ENCODE measurements around the gene SLC11A2.
"Not testable (repeated sequence)": the region's sequence is repeated elsewhere in the genome, so short reads cannot be mapped to it uniquely, and the experiment has no call there.

SLC11A2 gene

DNA sequence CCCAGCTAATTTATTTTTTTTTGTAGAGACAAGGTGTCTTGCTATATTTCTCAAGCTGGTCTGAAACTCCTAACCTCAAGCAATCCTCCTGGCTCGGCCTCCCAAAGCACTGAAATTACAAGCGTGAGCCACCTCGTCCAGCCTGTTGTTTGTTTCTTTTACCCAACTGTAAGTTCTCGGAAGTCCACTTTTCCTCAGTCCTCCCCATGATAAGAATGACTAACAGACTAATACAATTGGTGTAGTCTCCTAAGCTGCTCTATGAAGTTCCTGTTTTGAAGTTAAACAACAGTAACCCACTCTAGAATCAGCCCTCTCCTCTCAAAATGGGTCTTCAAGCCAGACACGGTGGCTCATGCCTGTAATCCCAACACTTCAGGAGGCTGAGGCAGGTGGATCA, 37.3 kb downstream of the SLC11A2 start:
- DNase-seq, result no peak

DNA sequence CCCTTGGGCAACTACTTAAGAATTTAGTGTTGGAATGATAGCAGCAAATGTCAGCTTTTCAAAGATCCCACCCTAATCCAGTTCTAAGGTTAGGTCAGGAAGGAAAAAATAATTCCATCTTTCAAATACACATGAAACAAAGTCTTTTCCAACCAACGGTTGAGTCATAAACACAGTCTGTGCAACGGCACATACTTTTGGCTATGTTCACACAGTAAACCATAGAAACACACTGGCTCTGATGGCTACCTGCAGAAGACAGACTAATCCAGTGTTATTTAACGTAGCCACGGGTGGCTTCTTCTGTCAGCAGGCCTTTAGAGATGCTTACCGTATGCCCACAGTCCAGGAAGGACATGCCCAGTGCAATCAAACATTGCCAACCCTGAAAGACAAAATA, 38.1 kb downstream of the SLC11A2 start:
- DNase-seq, result no peak

DNA sequence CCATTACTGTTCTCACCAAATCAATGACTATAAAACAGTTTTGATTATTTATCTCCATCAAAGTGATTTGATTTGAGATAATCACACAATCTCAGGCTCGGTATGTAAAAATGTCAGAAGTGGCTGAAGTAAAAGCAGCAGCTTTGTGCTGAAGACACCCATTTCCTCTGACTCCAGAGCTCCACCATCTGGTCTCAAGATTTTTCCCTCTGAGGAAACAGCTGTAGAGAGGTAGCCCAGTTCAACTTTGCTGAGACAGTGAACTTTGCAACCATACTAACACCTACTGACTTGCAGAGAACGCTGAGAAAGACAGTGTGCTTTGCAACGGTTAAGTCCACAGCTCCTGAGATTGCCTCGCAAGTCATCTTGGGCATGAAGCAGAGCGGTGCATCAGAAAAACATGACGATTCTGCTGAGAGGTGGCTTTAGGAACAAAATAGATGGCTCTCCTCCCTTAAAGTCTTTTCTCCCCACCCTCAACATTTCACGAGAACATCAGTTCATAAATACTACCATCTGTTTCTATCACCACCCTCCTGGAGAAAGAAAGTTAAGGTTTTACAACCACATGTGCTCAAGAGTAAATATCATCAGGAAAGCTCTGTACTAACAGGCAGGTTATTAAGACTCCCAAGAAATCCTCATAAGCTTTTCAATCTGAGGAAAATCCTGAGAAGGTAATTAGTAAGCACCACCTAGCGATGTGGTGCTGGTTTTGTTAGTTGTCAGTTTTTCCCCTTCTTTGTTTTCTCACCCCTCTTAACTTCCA, 39.0 kb downstream of the SLC11A2 start:
- no peak for DNase-seq

GRCh38 chr12:50985322-50985721, 40.9 kb downstream of the SLC11A2 start:
- DNase-seq, result no peak

GRCh38 chr12:50984586-50985298, 41.4 kb downstream of the SLC11A2 start:
- DNase-seq, result no peak

- DNase-seq, result no peak
These were observed 44.6 kb downstream of the SLC11A2 start for GRCh38 chr12:50981319-50982239.

DNA sequence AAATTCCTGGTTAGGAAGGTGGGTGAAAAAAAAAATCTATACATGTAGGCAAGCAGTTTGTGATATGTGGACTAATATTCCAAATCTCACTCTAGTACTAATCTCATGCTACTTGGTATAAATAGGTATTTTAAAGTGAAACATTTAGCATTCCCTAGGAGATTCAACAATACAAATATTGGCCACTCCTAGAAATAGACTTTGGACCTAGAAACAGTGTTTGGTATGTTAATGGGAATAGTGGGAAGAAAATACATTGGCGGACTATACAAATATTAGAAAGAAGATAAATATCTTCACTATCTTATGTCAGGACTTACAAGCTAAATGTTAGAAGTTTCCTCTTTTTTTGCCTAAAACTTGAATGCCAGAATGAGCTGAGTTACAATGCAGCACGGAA, 45.6 kb downstream of the SLC11A2 start:
- no peak for DNase-seq

DNA sequence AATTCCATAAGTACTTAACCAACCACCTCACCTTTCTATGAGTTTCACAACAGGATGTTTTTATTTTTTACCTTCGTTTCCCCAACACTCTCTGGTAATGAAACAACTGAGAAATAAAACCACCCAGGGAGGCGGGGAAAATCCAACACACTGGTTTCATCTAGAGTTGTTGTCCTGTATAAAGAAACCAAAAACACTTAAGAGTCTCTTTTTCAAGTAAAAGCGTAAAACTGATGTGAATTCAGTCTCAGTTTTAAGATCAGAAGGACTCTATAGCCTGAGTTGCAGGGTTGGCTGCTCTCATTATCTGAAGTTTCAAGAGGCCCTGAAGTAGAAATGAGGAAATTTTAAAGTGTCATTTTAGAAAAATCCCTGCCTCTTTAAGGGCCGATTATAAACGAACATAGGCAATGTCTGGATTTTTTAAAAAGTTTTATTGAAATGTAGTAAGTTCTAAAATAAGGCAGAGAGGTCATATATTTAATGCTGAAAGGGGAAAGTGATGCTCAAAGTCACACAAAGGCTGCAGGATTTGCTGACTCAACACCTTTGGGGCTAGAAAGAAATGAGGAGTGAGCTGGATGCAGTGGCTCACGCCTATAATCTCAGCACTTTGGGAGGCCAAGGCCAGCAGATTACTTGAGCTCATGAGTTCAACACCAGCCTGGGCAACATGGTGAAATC, 46.7 kb downstream of the SLC11A2 start:
- no peak for DNase-seq

DNA sequence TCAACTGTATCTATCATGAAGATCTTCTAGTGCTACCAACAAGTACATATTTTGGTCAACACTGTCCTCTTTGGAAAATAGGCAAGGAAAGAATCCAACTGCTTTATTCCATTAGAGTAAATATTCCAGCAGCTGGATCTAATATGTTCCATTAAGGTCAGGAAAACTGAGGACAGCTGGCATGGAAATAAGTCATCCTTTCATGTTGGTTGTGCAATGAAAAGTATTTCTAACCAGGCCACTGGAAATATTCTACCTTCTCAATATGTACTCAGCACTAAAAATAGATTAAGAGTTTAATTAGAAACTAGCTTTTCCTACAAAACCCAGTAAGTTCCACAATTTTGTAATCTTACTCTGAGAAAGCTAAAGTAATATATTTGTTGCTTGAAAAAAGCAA, 54.2 kb downstream of the SLC11A2 start:
- DNase-seq, result no peak

GRCh38 chr12:50964432-50964831, 61.8 kb downstream of the SLC11A2 start:
- no peak for DNase-seq

DNA sequence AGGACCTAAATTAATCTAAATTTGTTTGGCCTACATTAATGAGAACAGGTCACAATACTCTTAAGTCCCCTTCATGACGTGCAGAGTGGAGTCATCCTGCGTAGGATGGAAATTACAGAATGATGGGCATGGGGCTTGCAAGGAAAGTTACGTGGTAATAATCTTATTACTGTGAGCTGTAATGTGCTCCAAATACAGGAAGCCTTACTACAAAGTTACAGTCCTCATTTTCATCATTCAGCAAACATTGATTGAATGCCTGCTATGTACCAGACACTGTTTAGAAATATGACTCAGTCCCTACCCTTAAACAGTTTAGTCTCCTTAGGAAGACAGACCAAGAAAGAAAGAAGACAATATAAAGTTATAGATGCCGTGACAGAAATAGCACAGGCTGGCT, 64.5 kb downstream of the SLC11A2 start:
- DNase-seq, result no peak

DNA sequence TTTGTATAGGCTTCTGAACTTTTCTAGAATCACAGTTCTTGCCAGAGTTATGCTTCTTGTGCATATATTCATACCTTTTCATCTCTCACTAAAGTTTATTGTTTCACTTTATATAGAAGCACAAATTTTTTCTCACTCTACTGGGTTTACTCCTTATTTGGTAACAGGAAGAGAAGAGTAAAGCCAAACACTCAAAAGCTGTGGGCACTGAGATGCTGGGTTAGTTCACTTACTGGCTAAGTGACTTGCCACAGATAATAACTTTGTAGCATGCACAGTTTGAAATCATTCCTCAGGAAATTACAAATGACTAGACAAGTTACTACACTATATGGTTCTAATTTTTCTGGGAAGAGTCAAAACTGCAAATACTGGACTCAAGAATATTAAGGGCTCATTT, 66.1 kb downstream of the SLC11A2 start:
- DNase-seq, result no peak

DNA sequence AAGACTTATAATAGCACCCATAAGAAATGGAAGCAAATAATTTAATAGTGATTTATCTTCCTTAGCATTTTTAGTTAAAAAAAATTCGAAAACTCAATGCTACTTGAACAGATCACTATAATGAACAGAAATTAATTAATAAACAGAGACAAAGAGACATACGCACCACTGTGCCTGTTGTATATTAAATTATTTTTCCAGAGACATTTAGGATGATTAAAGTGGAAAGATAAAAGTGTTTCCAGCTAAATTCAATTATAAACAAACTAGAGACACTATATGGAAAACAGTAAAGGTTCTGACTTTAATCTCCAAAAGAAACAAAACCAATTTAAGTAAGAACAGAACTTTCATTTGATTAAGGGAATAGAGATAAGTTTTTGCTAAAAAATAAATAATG, 70.5 kb downstream of the SLC11A2 start:
- no peak for DNase-seq

GRCh38 chr12:50955288-50955687, 70.9 kb downstream of the SLC11A2 start:
- no peak for DNase-seq

- DNase-seq, result not testable (repeated sequence)
These were observed 71.4 kb downstream of the SLC11A2 start for GRCh38 chr12:50954789-50955188.

DNA sequence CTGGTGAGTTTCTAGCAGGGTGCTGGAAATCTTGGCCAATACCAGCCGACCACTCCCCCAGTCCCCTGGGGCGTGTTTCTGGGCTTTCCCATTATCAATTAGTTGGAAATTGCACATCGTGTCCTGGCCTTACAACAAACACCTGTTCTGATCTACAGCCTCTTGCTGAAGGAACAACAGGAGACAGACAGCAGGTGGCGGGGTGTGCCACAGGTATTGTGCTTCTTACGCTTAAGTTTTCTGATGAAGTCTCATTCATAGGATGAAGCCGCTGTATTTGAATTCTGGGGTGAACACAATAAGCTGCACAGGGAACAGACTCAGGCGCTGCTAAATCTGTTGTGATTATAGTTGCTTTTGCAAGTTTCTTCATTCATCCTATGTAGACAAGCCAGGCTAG, 73.1 kb downstream of the SLC11A2 start:
- no peak for DNase-seq

DNA sequence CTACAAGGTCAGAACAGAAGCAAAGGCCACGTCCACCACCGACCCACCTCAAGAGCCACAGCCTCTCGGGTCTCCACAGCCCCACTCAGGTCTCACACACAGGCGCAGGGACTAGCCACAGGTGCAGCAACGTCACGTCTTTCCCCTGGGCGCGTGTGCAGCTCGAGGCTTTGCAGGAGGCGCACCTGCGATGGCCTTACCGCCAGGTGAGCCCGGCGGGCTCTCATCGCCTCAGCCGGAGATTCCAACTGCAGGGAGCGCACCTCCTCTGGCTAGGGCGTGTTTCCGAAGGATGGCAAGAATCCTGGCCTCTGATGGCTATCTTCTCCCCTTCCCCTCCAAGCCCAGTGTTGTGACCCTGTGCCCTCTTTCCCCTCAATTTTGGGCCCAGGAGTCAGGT, 73.7 kb downstream of the SLC11A2 start, which contains the start of gene HIGD1C:
HIGD1C (plus strand) TSS at position 35 of the 400 bp plus-strand sequence. CDS start 1,455 bp downstream, outside the sequence.
- DNase-seq, result no peak

- DNase-seq, result no peak
These were observed 75.1 kb downstream of the SLC11A2 start for GRCh38 chr12:50951112-50951511.

GRCh38 chr12:50949801-50950302, 76.3 kb downstream of the SLC11A2 start:
- DNase-seq, result no peak

- DNase-seq, result no peak
These were observed 77.4 kb downstream of the SLC11A2 start for GRCh38 chr12:50948798-50949197.

- DNase-seq, result no peak
These were observed 78.1 kb downstream of the SLC11A2 start for GRCh38 chr12:50947933-50948626.

- no peak for DNase-seq
These were observed 88.5 kb downstream of the SLC11A2 start for GRCh38 chr12:50937653-50938052.

All from NCI-H2227 treated with DMSO at 0.1 percent for 48 hours (cell line).